A673 (cell line): Measurements from ENCODE around the gene B9D1.

Source experiments
- CTCF ChIP-seq: fragments of 300-800, 200-600 bp; sonication (generic); conservative IDR thresholded peaks from 2 replicates; pipeline ENCODE4 v1.5.1; 2017; ENCODE audit warnings: low read depth, mild to moderate bottlenecking, antibody characterized with exemption, low read length, moderate library complexity, mixed read lengths
- EZH2 ChIP-seq: fragments of 200-600 bp; sonication (generic); IDR thresholded peaks from 2 replicates; pipeline ENCODE4 v1.6.1; 2017; ENCODE audit warnings: borderline replicate concordance, low read depth, mild to moderate bottlenecking, mixed read lengths, antibody characterized with exemption, low read length; ENCODE audit not compliant: poor library complexity, severe bottlenecking

DNA sequence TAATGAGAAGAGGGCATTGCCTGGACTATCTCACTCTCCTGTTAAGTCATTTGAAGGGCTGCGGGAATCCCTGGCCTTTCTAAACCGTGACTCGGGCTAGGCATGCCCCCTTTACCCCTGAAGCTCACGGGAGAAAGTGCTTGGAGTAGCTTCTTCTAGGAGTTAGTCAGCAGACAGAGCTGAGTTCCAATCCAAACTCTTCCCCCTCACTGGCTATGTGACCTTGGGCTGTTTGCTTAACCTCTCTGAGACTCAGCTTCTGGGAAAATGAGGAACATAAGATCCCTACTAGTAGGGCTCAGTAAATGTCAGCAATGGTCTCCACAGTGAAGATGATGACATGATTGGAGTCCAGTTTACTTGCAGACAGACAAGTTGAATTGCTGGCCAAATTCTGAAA is 5.7 kb upstream of the B9D1 start:
- TF ChIP-seq CTCF (no peak), EZH2 (no peak)
